AG04449 (cell line): ENCODE measurements around the gene MGLL.

Experiments
- CTCF ChIA-PET: fragments of 350-600 bp; formaldehyde crosslinking; extraction: SDS; loops from one replicate; lab custom pipeline; 2021; ENCODE audit warnings: antibody characterized with exemption; lab: Yijun Ruan, JAX
- POLR2A ChIA-PET: fragments of 400-600, 350-600 bp; formaldehyde crosslinking; extraction: SDS; loops from one replicate; lab custom pipeline; 2020; ENCODE audit warnings: antibody characterized with exemption, inconsistent platforms; lab: Yijun Ruan, JAX
- DNase-seq: peaks from one replicate; pipeline ENCODE4 v3.0.0-alpha.2; 2010; ENCODE audit warnings: low read depth, low spot score
- H3K4me3 ChIP-seq: 2 replicates; pipeline ENCODE4 v1.5.1; 2011; ENCODE audit warnings: low read depth, mild to moderate bottlenecking, control low read depth, low read length
- CTCF ChIP-seq: IDR thresholded peaks from one replicate; pipeline ENCODE4 v1.5.1; 2011; ENCODE audit warnings: mild to moderate bottlenecking, moderate library complexity, low read length, control low read depth, inconsistent platforms; ENCODE audit not compliant: insufficient read depth; ENCODE audit errors: missing control alignments

The MGLL gene

GRCh38 chr3:127844326-127844942, 22.1 kb upstream of the MGLL start:
- CTCF ChIA-PET, result no interaction called here
- DNase-seq, result no peak
- POLR2A ChIA-PET, result no interaction called here
- TF ChIP-seq CTCF, result no peak
- no peak overlapping the region for H3K4me3 ChIP-seq

- ChIA-PET CTCF (no interaction called here), POLR2A (no interaction called here)
- TF ChIP-seq CTCF, result no peak
- no peak for DNase-seq
- H3K4me3 ChIP-seq, result no peak overlapping the region
These were observed 18.4 kb upstream of the MGLL start for GRCh38 chr3:127840671-127841070.

GRCh38 chr3:127839099-127839498, 16.8 kb upstream of the MGLL start:
- no peak overlapping the region for H3K4me3 ChIP-seq
- CTCF ChIA-PET, result no interaction called here
- no peak for TF ChIP-seq CTCF
- POLR2A ChIA-PET, result no interaction called here
- DNase-seq, result no peak

- DNase-seq, result no peak
- ChIA-PET CTCF (interaction anchor here (1.4 to 6.5 kb wide), 2 partner anchors 12 to 145 kb away, joined by 4 to 39 read pairs; partner anchors contain the start of gene MGLL), POLR2A (no interaction called here)
- H3K4me3 ChIP-seq, result no peak overlapping the region
- no peak for TF ChIP-seq CTCF
These were observed 13.9 kb upstream of the MGLL start for GRCh38 chr3:127835993-127836882.

- TF ChIP-seq CTCF, result no peak
- no peak for DNase-seq
- H3K4me3 ChIP-seq, result no peak overlapping the region
- ChIA-PET CTCF (interaction anchor here (0.9 to 6.5 kb wide), 3 partner anchors 11 to 182 kb away, joined by 3 to 39 read pairs (median 4); partner anchors contain the start of gene MGLL), POLR2A (no interaction called here)
These were observed 12.5 kb upstream of the MGLL start for GRCh38 chr3:127834771-127835170.

DNA sequence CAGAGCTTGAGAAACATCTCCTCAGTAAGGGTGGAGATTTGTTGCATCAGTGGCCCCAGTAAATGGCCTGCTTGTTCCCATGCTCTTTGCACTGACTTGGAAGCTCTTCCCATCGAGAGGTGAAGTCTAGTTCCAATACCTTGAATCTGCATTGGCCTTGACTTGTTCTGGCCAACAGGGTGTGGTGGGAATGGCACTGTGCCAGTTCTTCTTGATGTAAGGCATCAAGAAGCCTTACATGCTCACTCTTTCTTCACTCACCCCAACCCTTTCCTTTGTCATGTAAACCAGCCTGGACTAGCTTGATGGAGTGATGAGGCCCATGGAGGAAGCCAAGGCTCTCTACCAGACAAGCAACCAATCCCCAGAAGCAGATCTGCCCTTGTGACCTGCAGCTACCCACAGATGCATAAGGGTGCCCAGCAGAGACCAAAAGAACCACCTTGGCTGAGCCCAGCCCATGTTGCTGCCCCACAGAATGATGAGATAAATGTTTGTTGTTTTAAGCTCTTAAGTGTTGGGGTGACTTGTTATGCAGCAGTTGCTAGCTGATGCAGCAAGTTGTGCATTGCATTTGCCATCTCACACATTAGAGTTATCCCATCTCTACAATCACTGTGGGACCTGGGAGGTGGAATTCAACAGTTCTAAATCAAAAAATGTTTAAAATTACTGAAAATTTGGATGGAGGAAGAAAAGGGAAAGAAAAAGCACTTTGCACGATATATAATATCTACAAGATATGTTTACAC, 11.1 kb upstream of the MGLL start:
- POLR2A ChIA-PET, result no interaction called here
- TF ChIP-seq CTCF, result no peak
- CTCF ChIA-PET, result interaction anchor here (0.9 to 6.5 kb wide), 9 partner anchors 9 to 185 kb away, joined by 3 to 39 read pairs (median 14); partner anchors contain the start of gene MGLL
- no peak for DNase-seq
- no peak overlapping the region for H3K4me3 ChIP-seq
